HG03442 (cell line): ENCODE results near the gene IRF2BP2.

Experiments
- ATAC-seq: cut with Tn5 transposase; IDR thresholded peaks from one replicate; pipeline ENCODE4 v1.9.1; 2021; ENCODE audit warnings: mild to moderate bottlenecking, moderate library complexity; ENCODE audit not compliant: unreplicated experiment

The IRF2BP2 gene

DNA sequence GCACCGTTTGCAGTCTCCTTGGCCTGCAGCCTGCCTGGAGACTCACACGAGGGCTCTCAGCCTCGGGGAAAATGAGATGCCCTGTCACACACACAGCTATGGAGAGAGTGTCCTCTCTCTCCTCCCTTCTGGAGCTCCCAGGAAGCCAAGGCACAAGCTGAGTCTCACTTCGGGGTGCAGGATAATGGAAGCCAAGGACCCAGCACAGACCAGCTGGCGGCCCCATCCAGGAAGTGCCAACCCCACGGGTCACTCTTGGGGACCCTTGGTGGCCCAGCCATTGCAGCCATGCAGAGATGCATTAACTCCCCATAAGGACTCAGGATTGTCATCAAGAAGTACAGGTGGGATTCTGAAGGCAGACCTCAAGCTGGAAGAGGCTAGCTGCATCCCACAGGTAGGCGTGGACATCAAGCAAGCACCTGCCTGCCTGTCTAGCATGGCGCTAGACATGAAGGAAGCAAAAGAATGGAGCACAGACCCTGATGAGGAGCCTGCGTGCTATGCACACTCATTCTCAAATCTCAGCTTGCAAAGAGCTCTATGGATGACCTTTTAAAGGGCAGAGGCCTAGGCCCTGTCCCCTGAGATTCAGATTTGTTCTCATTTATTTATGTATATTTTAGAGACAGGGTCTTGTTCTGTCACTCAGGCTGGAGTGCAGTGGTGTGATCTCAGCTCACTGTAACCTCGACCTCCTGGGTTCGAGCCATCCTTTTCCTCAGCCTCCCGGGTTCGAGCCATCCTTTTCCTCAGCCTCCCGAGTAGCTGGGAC lies 49.9 kb downstream of the IRF2BP2 start:
- ATAC-seq: no peak

DNA sequence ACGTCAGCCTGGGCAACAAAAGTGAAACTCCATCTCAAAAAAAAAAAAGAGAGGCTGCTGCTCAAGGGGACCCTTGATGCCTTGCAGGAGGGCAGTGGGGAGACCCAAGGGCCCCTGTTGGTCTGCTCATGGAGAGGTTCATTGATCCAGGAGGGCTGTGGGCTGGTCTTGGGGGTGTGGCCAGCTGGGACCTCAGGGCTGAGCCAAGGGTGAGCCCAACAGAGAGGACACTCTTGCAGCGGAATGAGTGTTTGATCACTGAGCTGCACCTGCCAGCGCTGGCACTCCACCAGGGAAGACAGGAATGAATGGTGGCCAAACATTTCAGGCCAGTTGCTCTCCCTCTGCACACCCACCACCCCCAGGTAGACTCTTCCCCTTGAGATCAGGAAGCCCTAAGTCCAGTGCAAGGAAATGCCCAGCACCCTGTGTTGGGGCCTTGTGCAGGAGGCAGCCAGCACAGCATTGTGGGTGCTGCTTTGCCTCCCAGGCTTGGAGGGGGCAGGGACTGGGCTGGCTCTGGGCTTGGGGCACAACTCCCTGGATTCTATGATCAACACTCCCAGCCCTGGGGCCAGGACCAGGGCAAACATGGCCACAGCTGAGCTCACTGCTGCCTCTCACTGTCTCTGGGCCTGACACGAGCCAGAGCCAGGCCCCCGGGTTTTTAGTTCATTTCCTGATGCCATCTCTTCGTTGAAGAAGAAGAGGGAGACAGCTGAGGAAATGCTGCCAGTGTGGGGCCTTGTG lies 50.7 kb downstream of the IRF2BP2 start:
- ATAC-seq: no peak

DNA sequence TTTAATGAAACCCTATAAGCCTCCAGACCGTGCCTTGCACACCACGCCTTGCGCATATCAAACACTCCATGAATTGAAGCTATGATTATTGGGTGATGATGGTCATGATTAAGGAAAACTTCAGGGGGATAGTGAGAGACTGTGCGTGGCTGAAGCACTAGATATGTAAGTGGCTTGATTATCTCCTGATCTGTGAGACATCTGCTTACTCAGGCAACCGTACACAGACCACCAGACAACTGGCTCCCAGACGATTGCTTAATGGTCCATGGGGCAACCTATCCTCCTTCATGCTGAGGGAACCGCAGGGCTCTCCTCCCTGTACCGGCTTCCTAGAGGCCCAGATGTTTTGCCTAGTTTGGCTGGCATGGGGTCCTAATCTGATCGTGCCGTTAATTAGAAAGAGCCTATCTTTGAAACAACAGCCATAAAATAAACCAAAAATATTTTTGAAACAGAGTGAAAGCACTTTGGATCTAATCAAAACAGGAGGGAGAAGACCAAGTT lies 51.6 kb downstream of the IRF2BP2 start:
- no peak for ATAC-seq

DNA sequence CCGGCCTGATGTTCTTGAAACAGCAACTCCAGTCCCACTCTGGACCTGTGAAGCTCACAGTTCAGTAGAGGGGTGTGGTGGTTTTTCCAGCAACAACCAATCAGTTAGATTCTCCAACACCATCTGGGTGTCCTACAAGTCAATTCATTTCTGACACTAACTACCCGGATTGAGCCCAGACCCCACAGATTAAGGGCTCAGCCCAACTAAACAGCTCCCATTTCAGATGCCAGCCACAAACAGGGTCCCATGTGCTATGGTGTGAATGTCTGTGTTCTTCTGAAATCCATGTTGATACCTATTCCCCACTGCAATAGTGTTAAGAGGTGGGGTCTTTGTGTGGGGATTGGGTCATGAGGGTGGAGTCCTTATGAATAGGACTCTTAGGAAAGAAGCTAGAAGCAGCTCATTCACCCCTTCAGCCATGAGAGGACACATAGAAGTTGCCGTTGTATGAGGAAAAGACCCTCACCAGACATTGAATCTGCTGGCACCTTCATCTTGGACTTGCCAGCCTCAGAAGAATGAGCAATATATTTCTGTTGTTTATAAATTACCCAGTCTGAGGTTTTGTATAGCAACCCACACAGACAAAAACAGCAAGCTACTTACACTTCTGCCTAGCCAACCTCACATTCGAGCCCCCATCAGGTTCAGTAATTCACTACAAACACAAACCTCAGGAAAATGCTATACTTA lies 53.6 kb downstream of the IRF2BP2 start:
- ATAC-seq: no peak

DNA sequence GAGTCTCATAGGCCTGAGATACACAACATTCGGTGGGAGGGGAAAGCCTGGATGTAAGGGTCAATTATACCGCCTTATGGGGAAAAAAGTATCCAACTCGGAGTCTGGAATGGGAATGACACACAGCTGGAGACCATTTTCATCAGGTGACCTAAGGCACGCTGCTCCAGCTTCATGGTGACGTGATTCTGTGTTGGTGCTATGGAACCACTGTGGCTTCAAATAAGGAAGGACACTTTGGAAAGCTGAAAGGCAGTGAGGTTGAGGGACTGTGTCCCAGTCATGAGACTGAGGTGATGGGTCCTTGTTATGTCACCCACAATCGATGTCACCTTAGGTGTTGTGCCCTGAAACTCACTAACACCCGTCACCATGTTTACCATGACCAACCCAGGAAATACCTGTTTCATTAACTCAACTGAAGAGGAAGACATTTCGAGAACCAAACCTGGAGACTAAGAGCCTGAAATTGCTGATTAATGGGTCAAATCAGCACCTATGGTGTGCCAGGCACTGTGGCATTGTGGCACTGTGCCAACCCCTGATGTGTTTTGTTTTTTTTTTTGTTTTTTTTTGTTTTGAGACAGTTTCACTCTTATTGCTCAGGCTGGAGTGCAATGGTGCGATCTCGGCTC lies 54.5 kb downstream of the IRF2BP2 start:
- ATAC-seq: no peak

DNA sequence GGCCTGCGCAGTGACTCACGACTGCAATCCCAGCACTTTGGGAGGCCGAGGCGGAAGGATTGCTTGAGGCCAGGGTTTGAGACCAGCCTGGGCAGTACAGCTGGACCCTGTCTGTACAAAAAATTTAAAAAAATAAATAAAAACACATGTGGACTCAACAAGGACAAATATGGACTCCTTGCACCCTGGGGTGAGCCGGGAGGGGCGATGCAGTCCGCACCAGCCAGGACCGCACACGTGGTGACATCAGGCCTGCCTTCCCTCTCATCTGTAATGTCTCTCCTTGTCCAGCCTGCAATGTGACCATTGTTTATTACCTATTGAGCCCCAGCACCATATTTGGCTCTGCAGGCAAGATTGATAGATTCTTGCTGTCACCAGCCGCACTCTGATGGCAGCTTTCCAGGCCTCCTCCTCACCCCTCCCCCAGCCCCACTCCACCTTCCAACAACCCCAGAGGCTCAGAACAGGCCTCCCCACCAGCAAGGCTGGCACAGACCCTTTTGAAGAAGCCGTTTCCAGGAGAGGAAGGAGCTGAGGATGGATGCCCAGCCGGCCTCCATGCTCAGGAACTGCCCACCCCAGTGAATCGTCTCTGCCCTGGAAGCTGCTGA lies 55.2 kb downstream of the IRF2BP2 start:
- ATAC-seq: no peak
